Fibroblast of pulmonary artery (primary cell): Measurements from ENCODE around the gene CD300LB.
"Not testable (repeated sequence)": the region's sequence is repeated elsewhere in the genome, so short reads cannot be mapped to it uniquely, and the experiment has no call there.

Experiments used
- DNase-seq: peaks from one replicate; pipeline ENCODE4 v3.0.0-alpha.2; 2010; ENCODE audit warnings: low read depth
- H3K4me3 ChIP-seq: replicated peaks from 2 replicates; pipeline ENCODE4 v1.5.1; 2011; ENCODE audit warnings: low read depth, mild to moderate bottlenecking, control low read depth, low read length, moderate library complexity
- TF ChIP-seq, protein P1 (sequence below): IDR thresholded peaks from 2 replicates; pipeline ENCODE4 v1.5.1; 2011; ENCODE audit warnings: mild to moderate bottlenecking, control low read depth, low read length, inconsistent platforms; ENCODE audit errors: missing control alignments

CD300LB gene

DNA sequence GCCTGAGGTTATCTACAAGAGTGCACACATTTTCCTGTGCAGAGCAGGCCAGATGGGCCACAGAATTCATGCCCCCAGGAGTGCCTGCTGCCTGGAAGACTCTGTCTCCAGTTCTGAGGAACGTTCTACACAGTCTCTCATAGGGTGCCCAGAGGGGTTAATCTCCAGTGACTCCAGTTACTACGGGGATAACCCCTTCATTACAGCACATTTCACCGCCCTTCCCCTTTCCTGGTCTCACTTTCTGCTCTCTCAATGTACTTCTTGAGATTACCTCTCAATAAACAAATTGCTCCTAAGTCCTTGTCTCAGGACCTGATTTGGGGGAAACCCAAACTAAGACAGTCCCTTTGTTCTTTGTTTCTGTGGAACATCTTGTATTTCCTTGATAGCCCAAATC lies 30.3 kb upstream of the CD300LB start:
- no peak for DNase-seq
- TF ChIP-seq, protein P1, sequence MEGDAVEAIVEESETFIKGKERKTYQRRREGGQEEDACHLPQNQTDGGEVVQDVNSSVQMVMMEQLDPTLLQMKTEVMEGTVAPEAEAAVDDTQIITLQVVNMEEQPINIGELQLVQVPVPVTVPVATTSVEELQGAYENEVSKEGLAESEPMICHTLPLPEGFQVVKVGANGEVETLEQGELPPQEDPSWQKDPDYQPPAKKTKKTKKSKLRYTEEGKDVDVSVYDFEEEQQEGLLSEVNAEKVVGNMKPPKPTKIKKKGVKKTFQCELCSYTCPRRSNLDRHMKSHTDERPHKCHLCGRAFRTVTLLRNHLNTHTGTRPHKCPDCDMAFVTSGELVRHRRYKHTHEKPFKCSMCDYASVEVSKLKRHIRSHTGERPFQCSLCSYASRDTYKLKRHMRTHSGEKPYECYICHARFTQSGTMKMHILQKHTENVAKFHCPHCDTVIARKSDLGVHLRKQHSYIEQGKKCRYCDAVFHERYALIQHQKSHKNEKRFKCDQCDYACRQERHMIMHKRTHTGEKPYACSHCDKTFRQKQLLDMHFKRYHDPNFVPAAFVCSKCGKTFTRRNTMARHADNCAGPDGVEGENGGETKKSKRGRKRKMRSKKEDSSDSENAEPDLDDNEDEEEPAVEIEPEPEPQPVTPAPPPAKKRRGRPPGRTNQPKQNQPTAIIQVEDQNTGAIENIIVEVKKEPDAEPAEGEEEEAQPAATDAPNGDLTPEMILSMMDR, result no peak
- H3K4me3 ChIP-seq, result no peak overlapping the region

DNA sequence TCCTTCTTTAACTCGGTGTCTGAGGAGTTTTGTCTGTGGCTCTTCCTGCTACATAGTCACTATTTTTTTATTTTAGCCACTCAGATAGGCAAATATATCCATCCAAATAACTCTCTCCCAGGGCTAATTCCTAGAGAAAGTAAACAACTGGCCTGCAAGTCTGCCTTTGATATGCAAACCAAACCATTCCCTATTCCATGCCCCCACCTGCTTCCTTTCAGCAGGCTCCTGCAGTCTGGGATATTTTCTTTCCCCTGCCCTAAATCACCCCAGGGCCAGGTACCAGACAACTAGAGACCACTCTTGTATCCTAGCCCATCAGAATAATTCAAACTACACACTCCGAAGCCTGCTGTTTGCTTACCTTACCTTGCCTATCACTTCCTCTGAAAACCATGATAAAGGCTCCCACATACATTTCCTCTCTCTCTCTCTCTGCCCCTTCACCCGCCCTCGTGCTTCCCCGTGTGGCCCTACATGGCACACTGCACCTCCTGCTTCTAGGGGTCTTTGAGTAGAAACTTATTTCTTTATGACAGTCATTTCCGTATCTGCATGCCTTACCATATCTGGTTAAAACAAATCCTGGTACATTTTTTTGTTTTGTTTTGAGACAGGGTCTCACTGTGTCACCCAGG lies 27.7 kb upstream of the CD300LB start:
- H3K4me3 ChIP-seq, result no peak overlapping the region
- DNase-seq, result no peak
- TF ChIP-seq, protein P1, result no peak

DNA sequence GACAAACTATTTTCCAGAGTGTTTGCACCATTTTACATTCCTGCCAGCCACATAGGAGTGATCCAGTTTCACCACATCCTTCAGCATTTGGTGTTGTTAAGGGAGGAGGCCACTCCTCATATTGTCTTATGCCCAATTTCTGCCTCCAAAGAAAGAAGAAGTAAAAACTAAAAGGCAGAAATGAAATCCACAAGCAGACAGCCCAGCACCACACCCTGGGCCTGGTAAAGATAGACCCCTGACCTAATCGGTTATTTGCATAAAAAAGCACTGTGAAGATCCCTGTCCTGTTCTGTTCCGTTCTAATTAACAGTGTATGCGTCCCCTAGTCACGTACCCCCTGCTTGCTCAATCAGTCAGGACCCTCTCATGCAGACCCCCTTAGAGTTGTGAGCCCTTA lies 27.1 kb upstream of the CD300LB start:
- DNase-seq, H3K4me3 ChIP-seq: not testable (repeated sequence)

DNA sequence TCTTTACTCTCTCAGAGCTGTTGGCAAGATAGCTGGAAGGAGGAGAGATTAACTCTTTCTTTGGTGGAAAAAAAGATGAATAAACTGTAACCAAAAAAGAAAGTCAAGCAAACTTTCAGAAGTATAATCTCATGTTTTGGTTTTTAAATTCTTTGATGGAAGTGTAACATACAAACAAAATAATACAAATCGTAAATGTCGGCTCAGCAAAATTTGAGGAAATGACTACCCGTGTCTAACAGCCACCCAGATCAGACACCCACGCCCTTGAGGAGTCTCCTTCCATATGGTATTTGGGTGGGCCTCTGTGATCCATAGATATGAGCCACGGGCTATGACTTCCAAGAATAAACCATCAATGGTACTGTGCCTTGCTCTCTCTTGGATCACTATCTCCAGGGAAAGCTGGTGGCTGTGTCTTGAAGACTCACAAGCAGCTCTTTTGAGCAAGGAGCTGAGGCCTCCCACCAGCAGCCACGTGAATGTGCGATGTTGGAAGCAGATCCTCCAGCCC lies 24.2 kb upstream of the CD300LB start:
- H3K4me3 ChIP-seq, result no peak overlapping the region
- DNase-seq, result no peak
- TF ChIP-seq, protein P1, result no peak

DNA sequence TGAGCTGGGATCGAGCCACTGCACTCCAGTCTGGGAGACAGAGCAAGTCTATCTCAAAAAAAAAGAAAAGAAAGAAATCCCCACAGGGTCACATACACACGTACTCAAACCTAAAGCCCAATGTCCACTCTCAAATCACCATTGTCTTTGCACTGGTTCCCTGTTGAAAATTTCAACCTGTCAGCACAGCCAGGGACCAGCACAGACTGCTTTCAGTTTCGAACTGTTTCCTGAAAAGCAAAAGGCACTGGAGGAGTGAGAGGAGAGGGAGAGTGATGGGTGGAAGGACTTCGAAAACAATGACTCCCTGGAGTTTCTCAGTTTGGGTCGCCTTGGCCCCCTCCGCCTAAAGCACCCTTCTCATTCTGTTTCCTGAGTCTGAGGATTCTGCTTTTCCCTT lies 23.6 kb upstream of the CD300LB start:
- DNase-seq, result no peak
- H3K4me3 ChIP-seq, result no peak overlapping the region
- TF ChIP-seq, protein P1, result no peak

DNA sequence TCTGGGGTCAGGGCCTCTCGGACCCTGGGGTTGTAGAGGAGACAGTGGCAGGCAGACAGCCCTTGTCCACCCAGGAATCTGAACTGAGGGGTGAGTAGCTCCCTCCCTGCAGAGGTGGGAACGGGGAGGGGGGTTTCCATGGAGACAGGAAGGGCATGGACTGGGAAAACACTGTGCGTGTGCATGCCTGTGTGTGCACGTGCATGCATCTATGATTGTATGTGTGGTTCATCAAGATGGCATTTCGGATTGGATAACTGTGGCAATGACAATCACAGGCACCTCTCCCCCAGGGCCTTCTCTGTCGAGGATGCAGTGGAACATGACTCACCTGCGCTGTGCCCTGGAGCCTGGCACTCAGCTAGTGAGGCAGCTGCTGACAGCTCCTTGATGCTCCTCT lies 20.8 kb upstream of the CD300LB start:
- TF ChIP-seq, protein P1, result no peak
- DNase-seq, result no peak

DNA sequence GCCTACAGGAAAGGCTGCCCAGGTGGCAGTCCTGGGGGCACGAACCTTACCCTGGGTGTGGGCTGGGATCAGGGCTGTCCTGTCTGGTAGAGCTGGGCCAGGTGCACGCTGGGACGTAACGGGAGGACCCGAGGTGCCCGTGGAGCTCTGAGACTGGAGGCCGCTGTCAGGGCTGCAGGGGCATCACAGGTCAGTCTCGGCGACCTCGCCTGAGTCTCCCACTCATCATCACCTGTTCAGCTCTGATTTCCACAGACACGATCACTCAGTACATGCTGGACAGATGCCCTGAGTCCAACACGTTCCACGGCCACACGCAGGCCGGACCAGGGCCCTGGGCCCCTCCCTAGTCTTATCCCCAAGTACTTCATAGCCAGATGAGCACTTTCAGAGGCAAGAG lies 19.3 kb upstream of the CD300LB start:
- no peak for DNase-seq
- no peak overlapping the region for H3K4me3 ChIP-seq
- TF ChIP-seq, protein P1, result no peak

More for the DNA sequence above, 20.8 kb upstream of the CD300LB start:
- H3K4me3 ChIP-seq, result no peak overlapping the region
